EH (cell line): ENCODE data around the gene LAPTM5.
A peak's percentile ranks its signal among the peaks of the same experiment; 100 is the strongest.

Experiments used
- DNase-seq: peaks from one replicate; pipeline ENCODE4 v3.0.0-alpha.2; 2015; ENCODE audit warnings: low read depth

LAPTM5 gene

GRCh38 chr1:30787266-30787665 is 29.7 kb upstream of the LAPTM5 start:
- no peak for DNase-seq

GRCh38 chr1:30786264-30786991 is 28.9 kb upstream of the LAPTM5 start:
- DNase-seq, result no peak

GRCh38 chr1:30785714-30786113 is 28.1 kb upstream of the LAPTM5 start:
- DNase-seq, result no peak

- no peak for DNase-seq
These were observed 27.6 kb upstream of the LAPTM5 start for GRCh38 chr1:30785181-30785580.

GRCh38 chr1:30783256-30783915 is 25.8 kb upstream of the LAPTM5 start:
- no peak for DNase-seq

GRCh38 chr1:30782361-30783255 is 25.0 kb upstream of the LAPTM5 start:
- peak; percentile 62 for DNase-seq

GRCh38 chr1:30781906-30782305 is 24.3 kb upstream of the LAPTM5 start:
- no peak for DNase-seq

- no peak for DNase-seq
These were observed 22.8 kb upstream of the LAPTM5 start for GRCh38 chr1:30780409-30780808.

- DNase-seq, result peak; percentile 72
These were observed 21.9 kb upstream of the LAPTM5 start for GRCh38 chr1:30779294-30780071.

- no peak for DNase-seq
These were observed 21.4 kb upstream of the LAPTM5 start for GRCh38 chr1:30778979-30779293.

- DNase-seq, result peak; percentile 79
These were observed 20.8 kb upstream of the LAPTM5 start for GRCh38 chr1:30778154-30778978.

- no peak for DNase-seq
These were observed 20.3 kb upstream of the LAPTM5 start for GRCh38 chr1:30777904-30778153.

- DNase-seq, result no peak
These were observed 19.7 kb upstream of the LAPTM5 start for GRCh38 chr1:30777060-30777903.

- DNase-seq, result no peak
These were observed 18.8 kb upstream of the LAPTM5 start for GRCh38 chr1:30776097-30777059.

GRCh38 chr1:30775433-30775975 is 17.9 kb upstream of the LAPTM5 start:
- DNase-seq, result no peak

GRCh38 chr1:30774550-30775432 is 17.2 kb upstream of the LAPTM5 start:
- DNase-seq, result no peak

GRCh38 chr1:30773722-30774358 is 16.3 kb upstream of the LAPTM5 start:
- DNase-seq, result no peak

- no peak for DNase-seq
These were observed 13.4 kb upstream of the LAPTM5 start for GRCh38 chr1:30771005-30771404.
